SH-SY5Y (cell line): ENCODE measurements around the gene STXBP6.

Experiments
- GATA2 ChIP-seq: IDR thresholded peaks from 2 replicates; pipeline ENCODE4 v1.6.1; 2011; ENCODE audit warnings: mild to moderate bottlenecking, low read depth, low read length
- GATA3 ChIP-seq: IDR thresholded peaks from 2 replicates; pipeline ENCODE4 v1.6.1; 2011; ENCODE audit warnings: low read depth, mild to moderate bottlenecking, low read length, moderate library complexity

- TF ChIP-seq GATA2 = no peak
- no peak for TF ChIP-seq GATA3
Observed at GRCh38 chr14:24927809-24928208, 122.1 kb downstream of the STXBP6 start.
